T-cell (primary cell): ENCODE results near the gene PIP4K2C. TPM values are rescaled to one million over a fixed set of nuclear protein-coding genes. Genes with fewer than 3 reads are reported as not detected.
A peak's percentile ranks its signal among the peaks of the same experiment; 100 is the strongest.
"Not testable (repeated sequence)": the region's sequence is repeated elsewhere in the genome, so short reads cannot be mapped to it uniquely, and the experiment has no call there.

Experiments
- ATAC-seq, 4 experiments: fragments of 200-7000 bp in 3 of 4; fragments of 150-1000 bp in 1 of 4; cut with Tn5 transposase; replicated peaks in 1 of 4; 1 replicate in 3 of 4; 2 replicates in 1 of 4; pipeline ENCODE4 v1.10.0; 2021; ENCODE audit warnings: moderate library complexity in 3 of 4, mild to moderate bottlenecking in 2 of 4, moderate number of reproducible peaks in 1 of 4
- CTCF ChIA-PET, 2 donors: fragments of 300-600 bp; sonication (Branson Sonifier 250); formaldehyde crosslinking; loops; one replicate each; lab custom pipeline; 2022; ENCODE audit warnings: antibody characterized with exemption in 2 of 2; lab: Charles Lee
- POLR2A ChIA-PET, 2 donors: fragments of 300-600 bp; sonication (Branson Sonifier 250); formaldehyde crosslinking; loops; one replicate each; lab custom pipeline; 2022; ENCODE audit warnings: antibody characterized with exemption in 2 of 2; lab: Charles Lee
- DNase-seq, 35 experiments: peaks; one replicate each; pipeline versions ENCODE4 v3.0.0 to v3.0.0-alpha.2; 2013 to 2023
- H3K27ac ChIP-seq: one replicate; pipeline ENCODE4 v1.5.1; 2013; ENCODE audit warnings: low read length
- H3K27me3 ChIP-seq, 2 experiments: replicated peaks in 1 of 2; 1 replicate in 1 of 2; 2 replicates in 1 of 2; pipeline versions ENCODE4 v1.6.1 to v1.7.0; 2013; ENCODE audit warnings: low read length in 1 of 2, mixed read lengths in 1 of 2; ENCODE audit not compliant: control insufficient read depth in 2 of 2, insufficient read depth in 2 of 2; ENCODE audit errors: extremely low read depth in 1 of 2
- H3K36me3 ChIP-seq, 2 donors: 1 replicate in 1 of 2; 2 replicates in 1 of 2; pipeline versions ENCODE4 v1.6.1 to v1.7.0; 2013; ENCODE audit warnings: low read length in 1 of 2; ENCODE audit not compliant: control insufficient read depth in 2 of 2, insufficient read depth in 1 of 2; ENCODE audit errors: extremely low read depth in 1 of 2
- H3K4me1 ChIP-seq, 2 experiments: 1 replicate in 1 of 2; 2 replicates in 1 of 2; pipeline versions ENCODE4 v1.6.1 to v1.7.0; 2013; ENCODE audit warnings: low read length in 2 of 2, mixed read lengths in 1 of 2; ENCODE audit not compliant: insufficient read depth in 2 of 2, control insufficient read depth in 1 of 2; ENCODE audit errors: extremely low read depth in 1 of 2
- H3K4me3 ChIP-seq, 2 donors: 1 replicate in 1 of 2; 2 replicates in 1 of 2; pipeline versions ENCODE4 v1.5.1 to v1.7.0; 2013; ENCODE audit warnings: mild to moderate bottlenecking in 2 of 2, low read length in 1 of 2, moderate library complexity in 1 of 2; ENCODE audit not compliant: control insufficient read depth in 1 of 2; ENCODE audit errors: extremely low read depth in 1 of 2
- H3K9me3 ChIP-seq: 2 replicates; pipeline ENCODE4 v1.7.0; 2013
- H3K27ac Mint-ChIP-seq, 2 donors: one replicate each; pipeline ENCODE4 v1.8.0; 2020 to 2021; ENCODE audit warnings: mild to moderate bottlenecking in 2 of 2, mixed read lengths in 2 of 2
- H3K27me3 Mint-ChIP-seq, 2 donors: one replicate each; pipeline ENCODE4 v1.8.0; 2021 to 2022; ENCODE audit warnings: mixed read lengths in 2 of 2
- H3K36me3 Mint-ChIP-seq: one replicate; pipeline ENCODE4 v1.8.0; 2021; ENCODE audit warnings: mixed read lengths
- H3K4me1 Mint-ChIP-seq, 3 donors: one replicate each; pipeline ENCODE4 v1.8.0; 2020 to 2022; ENCODE audit warnings: mixed read lengths in 3 of 3, mild to moderate bottlenecking in 1 of 3
- H3K4me3 Mint-ChIP-seq, 3 donors: one replicate each; pipeline ENCODE4 v1.8.0; 2020 to 2022; ENCODE audit warnings: mild to moderate bottlenecking in 3 of 3, mixed read lengths in 3 of 3, moderate library complexity in 3 of 3
- H3K9me3 Mint-ChIP-seq, 3 donors: one replicate each; pipeline ENCODE4 v1.8.0; 2020 to 2022; ENCODE audit warnings: mixed read lengths in 3 of 3
- WGBS: methylation state at CpG from one replicate; pipeline ENCODE4 v1.1.5; 2013; ENCODE audit warnings: missing lambda C conversion rate; ENCODE audit not compliant: insufficient coverage; 5-methylcytosine and 5-hydroxymethylcytosine counted together
- total RNA-seq, 35 experiments: library from RNA in 6 of 35; stranded (reverse) in 6 of 35; fragments of 120-200 nt in 1 of 35; gene quantifications; one replicate each; pipeline versions ENCODE4 v1.2.1 to v1.2.4 and lab custom pipeline; 2013 to 2026

PIP4K2C gene
- total RNA-seq, 5 donors from 2014 or later (not counting 1 experiment from before 2014, with no cell fraction given), result 21.7 to 30.9 (median 27.9) TPM

GRCh38 chr12:57585156-57585555 is 5.8 kb upstream of the PIP4K2C start:
- no peaks in the 10 kb centered on the region for H3K9me3 Mint-ChIP-seq
- POLR2A ChIA-PET, result interaction anchor here (0.6 to 0.7 kb wide), 2 partner anchors 52 to 1746 kb away, joined by 4 to 8 read pairs; no protein-coding TSS in a partner anchor
- H3K27me3 ChIP-seq, result peaks cover 0 to 32% of the 10 kb centered on the region in 2 experiments

DNA sequence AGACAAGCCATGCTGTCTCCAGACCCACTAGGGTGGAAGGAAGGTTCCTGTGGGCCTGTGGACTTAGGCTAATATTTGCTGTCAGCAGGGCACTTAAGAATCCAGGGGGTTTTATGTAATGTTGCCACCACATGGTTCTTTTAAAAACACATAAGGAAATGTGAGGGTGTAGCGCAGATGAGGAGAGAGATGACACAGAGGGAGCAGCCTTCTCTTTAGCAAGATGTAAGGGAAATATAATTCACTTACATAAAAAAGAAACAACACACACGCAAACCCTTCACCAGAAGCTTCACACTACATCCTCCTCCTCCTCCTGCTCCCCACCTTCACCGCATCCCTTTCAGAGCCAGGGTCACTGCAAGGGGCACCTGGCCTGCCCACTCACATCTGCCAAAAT is 4.9 kb upstream of the PIP4K2C start:
- Mint-ChIP-seq H3K27ac (no peak overlapping the region), H3K4me1 (peaks cover 8 to 13% (median 13%) of the 10 kb centered on the region in 3 donors), H3K27me3 (peaks cover 0 to 10% of the 10 kb centered on the region in 2 donors), H3K36me3 (no peaks in the 10 kb centered on the region), H3K4me3 (no peak overlapping the region), H3K9me3 (no peaks in the 10 kb centered on the region)
- Histone ChIP-seq H3K27ac (no peak overlapping the region), H3K27me3 (peaks cover 0 to 32% of the 10 kb centered on the region in 2 experiments), H3K36me3 (no peaks in the 10 kb centered on the region), H3K4me1 (peaks cover 4 to 17% of the 10 kb centered on the region in 2 experiments), H3K4me3 (no peak overlapping the region), H3K9me3 (no peaks in the 10 kb centered on the region)
- POLR2A ChIA-PET, result no interaction called here
- DNase-seq (no peak), ATAC-seq (no peak)
- no CpG with 5 or more reads among the region's 3 CpGs for WGBS
- CTCF ChIA-PET, result interaction anchor here (0.9 to 1.1 kb wide), 2 partner anchors 26 to 47 kb away, joined by 3 to 6 read pairs; partner anchors contain the start of gene B4GALNT1 (in 1 of the 2)

More at GRCh38 chr12:57585156-57585555, 5.8 kb upstream of the PIP4K2C start:
- Histone ChIP-seq H3K36me3 (no peaks in the 10 kb centered on the region), H3K4me1 (peaks cover 0 to 10% of the 10 kb centered on the region in 2 experiments), H3K9me3 (no peaks in the 10 kb centered on the region), H3K4me3 (no peak overlapping the region), H3K27ac (no peak overlapping the region)
- Mint-ChIP-seq H3K36me3 (no peaks in the 10 kb centered on the region), H3K4me1 (peaks cover 1 to 7% (median 6%) of the 10 kb centered on the region in 3 donors), H3K4me3 (no peak overlapping the region), H3K27me3 (peaks cover 0 to 10% of the 10 kb centered on the region in 2 donors), H3K27ac (no peak overlapping the region)
- ATAC-seq (no peak), DNase-seq (no peak)
- WGBS, result 80% methylated on average over 1 of the region's 2 CpGs
- CTCF ChIA-PET, result interaction anchor here (0.5 to 3.6 kb wide), 14 partner anchors 8 to 486 kb away, joined by 3 to 28 read pairs (median 4); partner anchors contain the start of gene B4GALNT1 (in 1 of the 2)

- no peak overlapping the region for H3K4me3 ChIP-seq
- H3K36me3 Mint-ChIP-seq, result no peaks in the 10 kb centered on the region
- H3K27me3 ChIP-seq, result peaks cover 0 to 29% of the 10 kb centered on the region in 2 experiments
- no peak overlapping the region for H3K4me3 Mint-ChIP-seq
- no peaks in the 10 kb centered on the region for H3K9me3 ChIP-seq
- H3K4me1 ChIP-seq, result peaks cover 4 to 24% of the 10 kb centered on the region in 2 experiments
- no peaks in the 10 kb centered on the region for H3K9me3 Mint-ChIP-seq
- H3K27ac ChIP-seq, result no peak overlapping the region
- no peak overlapping the region for H3K27ac Mint-ChIP-seq
- peaks cover 12 to 19% (median 18%) of the 10 kb centered on the region in 3 donors for H3K4me1 Mint-ChIP-seq
- H3K27me3 Mint-ChIP-seq, result peaks cover 0 to 10% of the 10 kb centered on the region in 2 donors
- ATAC-seq (no peak), DNase-seq (no peak)
- POLR2A ChIA-PET, result no interaction called here
- H3K36me3 ChIP-seq, result no peaks in the 10 kb centered on the region
- WGBS, result 89% methylated on average over 3 of the region's 3 CpGs
- CTCF ChIA-PET, result no interaction called here
Measured at GRCh38 chr12:57586832-57587429, 4.1 kb upstream of the PIP4K2C start.

- H3K4me3 ChIP-seq, POLR2A ChIA-PET, DNase-seq, ATAC-seq, H3K4me3 Mint-ChIP-seq, H3K9me3 ChIP-seq, H3K27ac Mint-ChIP-seq, H3K27me3 Mint-ChIP-seq, H3K36me3 Mint-ChIP-seq, H3K36me3 ChIP-seq, H3K27ac ChIP-seq, H3K9me3 Mint-ChIP-seq: not testable (repeated sequence)
- H3K4me1 Mint-ChIP-seq, result peaks cover 25 to 28% (median 28%) of the 10 kb centered on the region in 3 donors
- CTCF ChIA-PET, result interaction anchor here in 1 of 2 donors (0.6 kb wide), 1 partner anchor 46 kb away, joined by 3 read pairs; no protein-coding TSS in a partner anchor
- Histone ChIP-seq H3K4me1 (peaks cover 7 to 25% of the 10 kb centered on the region in 2 experiments), H3K27me3 (peaks cover 0 to 16% of the 10 kb centered on the region in 2 experiments)
- 98% methylated on average over 10 of the region's 15 CpGs for WGBS
Measured at GRCh38 chr12:57588951-57589610, 1.9 kb upstream of the PIP4K2C start.

DNA sequence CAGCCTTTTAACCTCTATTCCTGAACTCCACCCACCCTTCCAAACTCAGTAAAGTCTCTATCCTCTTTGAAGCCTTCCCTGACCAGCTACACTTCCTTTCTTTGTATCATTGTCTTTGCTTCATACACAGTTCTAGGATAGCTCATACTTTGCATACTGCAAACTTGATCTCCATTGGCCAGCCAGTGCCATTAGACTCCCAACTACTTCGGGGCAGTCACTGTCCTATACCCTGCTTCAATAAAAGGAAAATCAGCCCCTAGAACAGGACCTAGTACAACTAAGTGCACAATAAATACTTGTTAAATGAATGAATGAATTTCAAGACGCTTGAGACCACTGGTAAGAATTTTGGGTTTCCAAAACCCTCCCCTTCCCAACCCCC is 521 bp upstream of the PIP4K2C start:
- Mint-ChIP-seq H3K27me3 (peaks cover 0 to 3% of the 10 kb centered on the region in 2 donors), H3K4me3 (peak overlapping the region; percentile 85 to 87 (median 85)), H3K27ac (peak overlapping the region; percentile 86), H3K9me3 (no peaks in the 10 kb centered on the region), H3K4me1 (peaks cover 25 to 30% (median 28%) of the 10 kb centered on the region in 3 donors), H3K36me3 (peaks cover 5% of the 10 kb centered on the region)
- Histone ChIP-seq H3K27ac (peak overlapping the region; percentile 73), H3K36me3 (peaks cover 0 to 13% of the 10 kb centered on the region in 2 donors), H3K4me3 (peak overlapping the region; percentile 76 to 97), H3K9me3 (no peaks in the 10 kb centered on the region), H3K4me1 (peaks cover 7 to 25% of the 10 kb centered on the region in 2 experiments), H3K27me3 (peaks cover 0 to 10% of the 10 kb centered on the region in 2 experiments)
- ChIA-PET CTCF (interaction anchor here in 1 of 2 donors (0.8 to 1.6 kb wide), 2 partner anchors 23 to 43 kb away, joined by 3 to 14 read pairs; partner anchors contain the start of gene B4GALNT1), POLR2A (no interaction called here)
- ATAC-seq (no peak), DNase-seq (no peak)
- WGBS, result no CpG with 5 or more reads among the region's 2 CpGs

GRCh38 chr12:57591782-57592325 is 862 bp downstream of the PIP4K2C start:
- H3K4me1 ChIP-seq, result peaks cover 7 to 25% of the 10 kb centered on the region in 2 experiments

More at GRCh38 chr12:57591782-57592325, 862 bp downstream of the PIP4K2C start:
- Histone ChIP-seq H3K9me3 (no peaks in the 10 kb centered on the region), H3K27me3 (peaks cover 0 to 9% of the 10 kb centered on the region in 2 experiments), H3K27ac (peak overlapping the region; percentile 73), H3K4me3 (peak overlapping the region; percentile 76 to 97), H3K36me3 (peaks cover 0 to 27% of the 10 kb centered on the region in 2 donors)
- H3K9me3 Mint-ChIP-seq, result no peaks in the 10 kb centered on the region
- H3K27me3 Mint-ChIP-seq, result no peaks in the 10 kb centered on the region
- H3K27ac Mint-ChIP-seq, result peak overlapping the region; percentile 86 to 87
- peaks cover 25 to 30% (median 28%) of the 10 kb centered on the region in 3 donors for H3K4me1 Mint-ChIP-seq
- H3K4me3 Mint-ChIP-seq, result peak overlapping the region; percentile 85 to 87 (median 85)
- ATAC-seq (peak in 1 of 4 experiments; percentile 29), DNase-seq (no peak)
- 44% methylated on average over 6 of the region's 10 CpGs for WGBS
- ChIA-PET POLR2A (interaction anchor here in 1 of 2 donors (0.7 kb wide), 1 partner anchor 1996 kb away, joined by 4 read pairs; no protein-coding TSS in a partner anchor), CTCF (interaction anchor here in 1 of 2 donors (3.0 kb wide), 1 partner anchor 8 kb away, joined by 28 read pairs; no protein-coding TSS in a partner anchor)
- peaks cover 13% of the 10 kb centered on the region for H3K36me3 Mint-ChIP-seq
